ENCODE results near the gene TMCO5A.
"Not testable (repeated sequence)": the region's sequence is repeated elsewhere in the genome, so short reads cannot be mapped to it uniquely, and the experiment has no call there.

The TMCO5A gene

DNA sequence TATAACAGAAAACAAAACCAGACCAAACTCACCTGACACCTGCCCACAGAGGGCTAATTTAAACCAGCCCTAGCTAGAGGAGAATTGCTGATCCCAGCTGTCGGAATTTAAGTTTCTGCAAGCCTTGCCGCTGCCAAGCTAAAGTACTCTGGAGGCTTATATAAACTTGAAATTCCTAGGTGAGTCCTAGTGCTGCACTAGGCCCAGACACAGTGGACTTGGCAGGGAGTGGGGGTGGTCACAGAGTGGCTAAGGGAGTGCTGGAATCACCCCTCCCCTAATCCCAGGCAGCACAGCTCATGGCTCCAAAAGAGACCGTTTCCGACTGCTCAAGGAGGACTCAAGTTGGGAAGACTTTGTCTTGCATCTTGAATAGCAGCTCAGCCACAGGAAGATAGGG is 17.6 kb downstream of the TMCO5A start:
- H3K4me3 ChIP-seq: no peak overlapping the region
- H3K27ac ChIP-seq: no peak overlapping the region

DNA sequence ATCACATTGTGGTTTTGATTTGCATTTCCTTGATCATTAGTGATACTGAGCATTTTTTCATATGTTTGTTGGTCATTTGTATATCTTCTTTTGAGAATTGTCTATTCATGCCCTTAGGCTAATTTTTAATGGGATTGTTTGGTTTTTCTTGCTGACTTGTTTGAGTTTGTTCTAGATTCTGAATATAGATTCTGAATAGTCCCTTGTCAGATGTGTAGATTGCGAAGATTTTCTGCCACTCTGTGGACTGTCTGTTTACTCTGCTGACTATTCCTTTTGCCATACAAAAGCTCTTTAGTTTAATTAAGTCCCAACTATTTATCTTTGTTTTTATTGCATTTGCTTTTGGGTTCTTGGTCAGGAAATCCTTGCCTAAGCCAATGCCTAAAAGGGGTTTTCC is 26.3 kb downstream of the TMCO5A start:
- H3K27ac ChIP-seq, H3K4me3 ChIP-seq: not testable (repeated sequence)

- H3K27ac ChIP-seq: no peak overlapping the region
- no peak overlapping the region for H3K4me3 ChIP-seq
These were observed 33.3 kb downstream of the TMCO5A start for GRCh38 chr15:37967788-37968187.

GRCh38 chr15:37973856-37974255 is 39.4 kb downstream of the TMCO5A start:
- Histone ChIP-seq H3K4me3 (no peak overlapping the region), H3K27ac (no peak overlapping the region)

DNA sequence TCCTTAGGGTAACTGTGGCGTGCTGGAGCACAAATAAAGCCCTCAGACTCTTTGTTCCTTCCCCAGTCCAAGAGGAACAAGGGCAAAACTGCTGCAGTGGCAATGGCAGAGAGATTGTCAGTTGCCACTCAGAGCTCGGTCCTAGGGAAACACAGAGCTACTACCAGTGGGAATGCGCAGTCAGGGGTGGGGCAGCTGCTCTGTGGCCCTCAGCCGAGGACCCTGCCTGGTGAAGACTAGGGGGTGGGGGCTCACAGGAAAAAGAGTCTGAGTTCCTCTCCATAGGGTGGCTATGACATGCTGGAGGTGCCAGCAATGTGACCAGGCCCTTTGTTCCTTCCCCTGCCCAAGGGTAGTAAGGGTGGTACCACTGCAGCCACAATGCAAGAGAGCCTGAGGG is 43.8 kb downstream of the TMCO5A start:
- Histone ChIP-seq H3K27ac (no peak overlapping the region), H3K4me3 (no peak overlapping the region)

GRCh38 chr15:37979671-37980409 is 45.4 kb downstream of the TMCO5A start:
- no peak overlapping the region for H3K27ac ChIP-seq
- no peak overlapping the region for H3K4me3 ChIP-seq

- H3K27ac ChIP-seq: no peak overlapping the region
- no peak overlapping the region for H3K4me3 ChIP-seq
These were observed 46.8 kb downstream of the TMCO5A start for GRCh38 chr15:37981201-37981600.

DNA sequence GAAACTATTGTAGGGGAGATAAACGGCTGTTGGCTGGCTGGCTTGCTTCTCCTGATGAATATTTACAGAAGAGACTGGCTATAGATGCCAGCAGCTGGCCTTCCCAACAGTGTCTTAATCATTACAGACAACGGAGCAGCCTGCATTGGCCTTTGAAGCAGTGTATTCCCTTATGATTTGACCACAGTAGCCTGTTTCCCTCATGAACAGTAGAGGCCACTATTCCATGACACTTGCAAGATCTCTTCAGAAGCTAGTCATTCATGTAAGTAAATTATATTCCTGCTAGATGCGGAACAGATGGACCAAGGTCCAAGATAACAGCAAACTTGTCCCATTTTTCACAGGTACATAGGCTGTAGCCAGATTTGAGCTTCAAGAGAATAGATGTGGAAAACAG is 47.3 kb downstream of the TMCO5A start:
- H3K27ac ChIP-seq: no peak overlapping the region

DNA sequence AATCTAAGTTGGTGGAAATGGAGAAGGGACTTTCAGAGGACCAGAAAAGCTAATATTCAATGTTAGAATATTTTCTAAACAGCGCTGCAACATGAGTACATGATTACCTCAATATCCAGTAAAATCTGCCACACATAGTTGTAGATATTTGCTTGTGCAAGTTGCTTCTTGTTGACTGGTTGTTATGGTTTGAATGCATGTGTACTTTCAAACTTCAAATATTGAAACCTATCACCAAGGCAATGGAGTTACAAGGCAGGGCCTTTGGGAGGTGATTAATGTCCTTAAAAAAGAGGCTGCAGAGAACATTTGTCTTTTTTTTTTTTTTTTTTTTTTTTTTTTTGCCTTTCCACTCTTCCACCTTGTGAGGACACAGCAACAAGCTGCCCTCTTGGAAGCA is 49.9 kb downstream of the TMCO5A start:
- no peak overlapping the region for H3K27ac ChIP-seq
- no peak overlapping the region for H3K4me3 ChIP-seq

More for the DNA sequence above, 47.3 kb downstream of the TMCO5A start:
- H3K4me3 ChIP-seq: no peak overlapping the region

DNA sequence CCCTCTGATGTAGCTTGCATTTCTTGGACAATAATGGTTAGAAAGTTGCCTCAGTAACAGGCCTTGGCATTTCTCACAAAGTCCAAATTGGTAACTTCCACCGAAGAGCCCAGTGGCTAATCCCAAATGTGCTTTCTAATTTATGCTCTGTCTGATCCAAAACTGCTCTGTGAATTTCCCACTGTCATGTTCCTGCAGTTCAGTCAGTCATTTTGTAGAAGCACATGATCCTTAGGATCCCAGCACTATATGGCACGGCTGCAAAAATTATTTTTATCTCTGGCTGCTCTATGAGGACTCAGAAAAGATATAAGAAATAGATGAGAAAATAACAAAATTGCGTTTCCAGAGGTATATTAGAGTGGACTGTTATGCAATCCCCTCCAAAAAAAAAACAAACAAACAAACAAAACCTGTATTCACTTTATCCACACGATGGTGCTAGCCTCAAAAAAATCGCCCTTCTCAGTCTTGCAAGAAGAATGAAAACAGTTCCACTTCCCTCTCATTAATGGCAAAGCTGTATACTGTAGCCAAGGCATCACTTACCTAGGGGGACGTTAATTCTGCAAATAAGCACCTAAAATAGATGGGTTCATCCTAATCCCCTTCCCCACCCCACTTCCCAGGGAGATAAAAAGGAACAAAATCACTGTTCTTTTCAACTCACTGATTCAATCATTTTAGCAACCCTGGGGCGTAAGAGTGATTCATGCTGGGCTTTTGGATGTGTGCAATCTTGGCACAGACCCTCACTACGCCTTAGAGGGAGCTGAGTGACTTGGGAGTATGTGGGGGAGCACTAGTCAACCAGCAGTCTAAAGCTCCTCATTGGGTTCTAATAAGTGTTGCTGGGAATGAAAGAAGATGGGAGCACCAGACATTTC is 61.3 kb downstream of the TMCO5A start:
- H3K4me3 ChIP-seq: no peak overlapping the region
- peak overlapping the region in 1 of 21 experiments; percentile 10 for H3K27ac ChIP-seq

Measured in skin epidermis (tissue), 12 donors.